NB4 (cell line): Measurements from ENCODE around the gene HOXB6.

Experiments used
- POLR2A ChIP-seq: IDR thresholded peaks from 2 replicates; pipeline ENCODE4 v1.6.1; 2011; ENCODE audit warnings: mild to moderate bottlenecking; ENCODE audit not compliant: insufficient read length; ENCODE audit errors: extremely low read depth
- TF ChIP-seq, protein P1 (sequence below): IDR thresholded peaks from one replicate; pipeline ENCODE4 v1.5.1; 2012; ENCODE audit warnings: low read depth, low read length

DNA sequence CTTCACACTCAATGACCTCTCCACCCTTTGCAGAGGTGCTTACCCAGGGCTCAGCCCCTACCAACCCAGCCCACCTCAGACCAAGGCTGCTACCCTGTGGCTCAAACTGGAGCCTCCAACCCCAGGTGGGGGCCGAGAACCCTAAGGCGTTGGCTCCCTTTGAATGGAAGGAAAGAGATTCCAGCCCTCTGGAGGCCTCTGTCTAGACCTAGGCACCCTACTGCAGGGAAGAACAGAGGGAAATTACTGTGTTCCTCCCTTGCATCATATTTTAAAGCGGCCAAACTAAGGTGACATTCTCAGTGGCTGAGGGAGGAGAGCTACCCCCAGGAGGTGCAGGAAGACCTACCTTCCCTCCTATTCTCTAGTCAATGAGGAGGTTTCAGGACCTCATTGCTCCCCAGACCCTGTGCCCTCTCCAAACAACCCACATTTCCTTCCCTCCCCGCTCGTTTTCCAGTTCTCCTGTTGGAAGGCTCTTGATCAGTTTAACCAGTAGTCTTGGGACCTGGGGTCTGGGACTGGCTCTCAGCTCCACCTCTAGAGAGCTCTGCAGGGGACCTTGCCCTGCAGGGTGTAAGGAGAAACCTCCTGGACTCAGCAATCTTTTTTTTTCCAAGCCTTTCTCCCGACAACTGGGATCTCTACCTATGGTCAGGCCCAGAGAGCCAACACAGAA lies 15.8 kb upstream of the HOXB6 start:
- TF ChIP-seq, protein P1, sequence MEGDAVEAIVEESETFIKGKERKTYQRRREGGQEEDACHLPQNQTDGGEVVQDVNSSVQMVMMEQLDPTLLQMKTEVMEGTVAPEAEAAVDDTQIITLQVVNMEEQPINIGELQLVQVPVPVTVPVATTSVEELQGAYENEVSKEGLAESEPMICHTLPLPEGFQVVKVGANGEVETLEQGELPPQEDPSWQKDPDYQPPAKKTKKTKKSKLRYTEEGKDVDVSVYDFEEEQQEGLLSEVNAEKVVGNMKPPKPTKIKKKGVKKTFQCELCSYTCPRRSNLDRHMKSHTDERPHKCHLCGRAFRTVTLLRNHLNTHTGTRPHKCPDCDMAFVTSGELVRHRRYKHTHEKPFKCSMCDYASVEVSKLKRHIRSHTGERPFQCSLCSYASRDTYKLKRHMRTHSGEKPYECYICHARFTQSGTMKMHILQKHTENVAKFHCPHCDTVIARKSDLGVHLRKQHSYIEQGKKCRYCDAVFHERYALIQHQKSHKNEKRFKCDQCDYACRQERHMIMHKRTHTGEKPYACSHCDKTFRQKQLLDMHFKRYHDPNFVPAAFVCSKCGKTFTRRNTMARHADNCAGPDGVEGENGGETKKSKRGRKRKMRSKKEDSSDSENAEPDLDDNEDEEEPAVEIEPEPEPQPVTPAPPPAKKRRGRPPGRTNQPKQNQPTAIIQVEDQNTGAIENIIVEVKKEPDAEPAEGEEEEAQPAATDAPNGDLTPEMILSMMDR, result no peak
- TF ChIP-seq POLR2A, result no peak
